K562 (cell line): ENCODE measurements around the gene HOXD9. TPM values are rescaled to one million over a fixed set of nuclear protein-coding genes. Genes with fewer than 3 reads are reported as not detected.

Experiments used
- ATAC-seq: fragments of 200-7000 bp; cut with Tn5 transposase; 3 replicates; pipeline ENCODE4 v1.9.1; 2020; ENCODE audit warnings: moderate library complexity
- BruUV-seq: library from RNA; stranded (reverse); fragments of 400-500 nt; replicated peaks from 2 replicates; lab custom pipeline; 2021; lab: Mats Ljungman, UMichigan
- CTCF ChIA-PET: fragments of 300-600 bp; formaldehyde crosslinking; extraction: SDS; loops from one replicate; lab custom pipeline; 2021; ENCODE audit warnings: low intra/inter-chr PET ratio; lab: Yijun Ruan, JAX
- POLR2A ChIA-PET: fragments of 300-600, 350-650 bp; sonication (Branson Sonifier 250); formaldehyde crosslinking; extraction: SDS; loops from one replicate; lab custom pipeline; 2021; ENCODE audit warnings: antibody characterized with exemption, inconsistent platforms; lab: Yijun Ruan, JAX
- DNase-seq, 4 experiments: peaks; one replicate each; pipeline versions ENCODE4 v3.0.0 to v3.0.0-alpha.2; 2011 to 2018; ENCODE audit warnings: low spot score in 3 of 4, mixed read lengths in 3 of 4; ENCODE audit errors: extremely low read depth in 1 of 4
- FAIRE-seq: peaks from 2 replicates; lab custom pipeline; 2011; peaks lifted over from hg19 to GRCh38; lab: Jason Lieb, UNC
- H2AFZ ChIP-seq: 2 replicates; pipeline ENCODE4 v1.6.0; 2011; ENCODE audit warnings: low read depth, low read length, control low read depth, inconsistent platforms
- H3K27ac ChIP-seq: fragments of 200-600 bp; 3 replicates; pipeline ENCODE4 v1.8.0; 2011; ENCODE audit warnings: low read depth, mild to moderate bottlenecking, control low read depth, inconsistent platforms, low read length, moderate library complexity, mixed read lengths; ENCODE audit errors: extremely low read depth
- H3K27me3 ChIP-seq, 2 experiments: fragments of 300-600 bp in 1 of 2; 2 replicates in 1 of 2; 3 replicates in 1 of 2; pipeline versions ENCODE4 v1.6.0 to v1.8.0; 2011; ENCODE audit warnings: inconsistent platforms in 2 of 2, low read length in 2 of 2, mild to moderate bottlenecking in 1 of 2, mixed read lengths in 1 of 2, moderate library complexity in 1 of 2; ENCODE audit not compliant: control insufficient read depth in 2 of 2, insufficient read depth in 2 of 2
- H3K36me3 ChIP-seq: fragments of 300-600 bp; 3 replicates; pipeline ENCODE4 v1.8.0; 2011; ENCODE audit warnings: mild to moderate bottlenecking, low read length, inconsistent platforms; ENCODE audit not compliant: control insufficient read depth, insufficient read depth
- H3K4me1 ChIP-seq, 2 experiments: fragments of 200-600 bp in 1 of 2; replicated peaks in 1 of 2; 2 replicates in 1 of 2; 3 replicates in 1 of 2; pipeline versions ENCODE4 v1.5.1 to v1.8.0; 2011; ENCODE audit warnings: inconsistent platforms in 2 of 2, low read length in 2 of 2, mild to moderate bottlenecking in 1 of 2, mixed read lengths in 1 of 2, moderate library complexity in 1 of 2; ENCODE audit not compliant: control insufficient read depth in 2 of 2, insufficient read depth in 2 of 2
- H3K4me2 ChIP-seq: 2 replicates; pipeline ENCODE4 v1.6.1; 2011; ENCODE audit warnings: low read length, control low read depth, inconsistent platforms, mixed read lengths; ENCODE audit not compliant: insufficient read depth
- H3K4me3 ChIP-seq: fragments of 200-600 bp; sonication (generic), shearing (Covaris generic); 2 replicates; pipeline ENCODE4 v1.5.1; 2016; ENCODE audit warnings: control low read depth, inconsistent platforms
- H3K79me2 ChIP-seq: fragments of 200-600 bp; 3 replicates; pipeline ENCODE4 v1.8.0; 2011; ENCODE audit warnings: low read length, inconsistent platforms; ENCODE audit not compliant: control insufficient read depth, insufficient read depth
- H3K9ac ChIP-seq, 2 experiments: 2 replicates each; pipeline versions ENCODE4 v1.6.0 to v1.6.1; 2011; ENCODE audit warnings: low read depth in 2 of 2, low read length in 2 of 2, control low read depth in 1 of 2, inconsistent platforms in 1 of 2, mild to moderate bottlenecking in 1 of 2, mixed read lengths in 1 of 2; ENCODE audit not compliant: insufficient read depth in 1 of 2
- H3K9me1 ChIP-seq: one replicate; pipeline ENCODE4 v1.6.0; 2011; ENCODE audit warnings: inconsistent platforms, mild to moderate bottlenecking, low read length, moderate library complexity; ENCODE audit not compliant: control insufficient read depth, insufficient read depth
- H3K9me3 ChIP-seq: replicated peaks from 2 replicates; pipeline ENCODE4 v1.5.1; 2011; ENCODE audit warnings: low read depth, low read length, inconsistent platforms; ENCODE audit not compliant: control insufficient read depth, insufficient read depth
- H4K20me1 ChIP-seq: replicated peaks from 2 replicates; pipeline ENCODE4 v1.6.1; 2011; ENCODE audit warnings: low read length, inconsistent platforms, mixed read lengths; ENCODE audit not compliant: control insufficient read depth, insufficient read depth
- ARNT ChIP-seq, 2 experiments: fragments of 450-650 bp; IDR thresholded peaks; 2 replicates each; pipeline ENCODE4 v1.6.1; 2016; ENCODE audit warnings: mild to moderate bottlenecking in 1 of 2
- BMI1 ChIP-seq: fragments of 150-350 bp; IDR thresholded peaks from 2 replicates; pipeline ENCODE4 v1.6.1; 2014; ENCODE audit warnings: low read length
- CBFA2T2 ChIP-seq: fragments of 450-650 bp; conservative IDR thresholded peaks from 2 replicates; pipeline ENCODE4 v1.6.1; 2017; ENCODE audit warnings: mild to moderate bottlenecking
- CBX2 ChIP-seq: fragments of 200-600 bp; sonication (generic); IDR thresholded peaks from one replicate; pipeline ENCODE4 v1.6.1; 2012; ENCODE audit warnings: mild to moderate bottlenecking, low read length, inconsistent platforms; ENCODE audit not compliant: insufficient read depth, poor library complexity, severe bottlenecking
- CBX8 ChIP-seq: fragments of 200-600 bp; sonication (generic); IDR thresholded peaks from 2 replicates; pipeline ENCODE4 v1.6.1; 2012; ENCODE audit warnings: borderline replicate concordance, mixed run types, low read depth, mild to moderate bottlenecking, moderate library complexity, mixed read lengths, low read length, control low read depth, inconsistent platforms; ENCODE audit not compliant: poor library complexity, severe bottlenecking; ENCODE audit errors: extremely low read depth
- ELK3 ChIP-seq: fragments of 450-650 bp; formaldehyde crosslinking; IDR thresholded peaks from 2 replicates; pipeline ENCODE4 v1.4.0; 2020; ENCODE audit warnings: mild to moderate bottlenecking
- PRDM10 ChIP-seq: fragments of 450-650 bp; IDR thresholded peaks from 2 replicates; pipeline ENCODE4 v1.6.1; 2018; ENCODE audit not compliant: partially characterized antibody
- RNF2 ChIP-seq: sonication (generic); IDR thresholded peaks from 2 replicates; pipeline ENCODE4 v1.6.1; 2016
- SPI1 ChIP-seq: IDR thresholded peaks from 2 replicates; pipeline ENCODE4 v1.6.1; 2011; ENCODE audit warnings: low read depth, low read length, control low read depth, borderline replicate concordance
- SRF ChIP-seq, 2 experiments: fragments of 250-450, 450-650 bp in 1 of 2; sonication (Bioruptor Pico) in 1 of 2; sonication (generic) in 1 of 2; formaldehyde crosslinking; IDR thresholded peaks; 2 replicates each; pipeline versions ENCODE4 v1.5.0 to v1.5.1; 2020 to 2022; ENCODE audit warnings: mild to moderate bottlenecking in 1 of 2, missing genetic modification reagents in 1 of 2
- YY1 ChIP-seq, 3 experiments: IDR thresholded peaks; 2 replicates each; pipeline ENCODE4 v1.6.1; 2011; ENCODE audit warnings: low read length in 2 of 3, mild to moderate bottlenecking in 2 of 3, moderate library complexity in 2 of 3, borderline replicate concordance in 1 of 3, control low read depth in 1 of 3, low read depth in 1 of 3; ENCODE audit not compliant: insufficient read depth in 3 of 3, insufficient replicate concordance in 2 of 3, control insufficient read depth in 1 of 3, insufficient read length in 1 of 3; ENCODE audit errors: extremely low read depth in 1 of 3
- WGBS: fragments of 100-300 bp; shearing (Covaris generic); methylation state at CpG from one replicate; pipeline ENCODE4 v1.1.6; 2016; ENCODE audit warnings: low coverage, mixed read lengths; ENCODE audit not compliant: insufficient coverage; ENCODE audit errors: missing lambda C conversion rate; 5-methylcytosine and 5-hydroxymethylcytosine counted together
- in situ Hi-C: fragments of 300-500 bp; cut with MboI; formaldehyde crosslinking; loops from 4 replicates; pipeline ENCODE4 v1.15.0; 2018; ENCODE audit warnings: inconsistent platforms, mixed read lengths
- intact Hi-C: fragments of 100-400 bp; cut with micrococcal nuclease; formaldehyde crosslinking; loops from 2 replicates; pipeline ENCODE4 v1.14.2; 2022
- polyA plus RNA-seq, 8 experiments: library from polyadenylated mRNA; depleted of rRNA in 4 of 8; stranded (reverse) in 5 of 8; unstranded in 3 of 8; fragments of >200 nt; fragmentation: Nextera tagmentation in 2 of 8; fragmentation: Illumina TruSeq in 1 of 8; extraction: Ambion mirVana in 2 of 8; extraction: Trizol in 1 of 8; gene quantifications; 2 replicates each; pipeline versions ENCODE4 v1.2.1 to v1.2.3, GENCODE V29; 2011 to 2014; ENCODE audit warnings: inconsistent platforms in 1 of 8, missing spikeins in 1 of 8
- total RNA-seq, 7 experiments: library from RNA; depleted of rRNA in 6 of 7; stranded (reverse); fragments of >200 nt in 6 of 7; fragmentation: Illumina TruSeq in 2 of 7; extraction: Trizol in 2 of 7; gene quantifications; 2 replicates each; pipeline versions ENCODE4 v1.2.1 to v1.2.3, GENCODE V29; 2011 to 2021; ENCODE audit warnings: low replicate concordance in 1 of 7

HOXD9 gene
- total and polyA plus RNA-seq, 9 of the 15 experiments (the other 6 are each of a cell fraction or from before 2014, with no cell fraction given) = not detected

GRCh38 chr2:176096243-176096985, 26.1 kb upstream of the HOXD9 start:
- ATAC-seq (peak; percentile 11), DNase-seq (peak in 1 of 4 experiments; percentile 29), FAIRE-seq (peak; percentile 85)
- Histone ChIP-seq H3K27me3 (peaks cover 70 to 81% of the 10 kb centered on the region in 2 experiments), H3K27ac (no peak overlapping the region), H3K79me2 (no peaks in the 10 kb centered on the region), H3K9ac (0 out of 4 replicates have a peak overlapping the region, but pooled peaks of 1 of the 2 experiments have one; percentile 21), H3K36me3 (no peaks in the 10 kb centered on the region), H3K4me2 (peak overlapping the region; percentile 72), H3K9me1 (no peaks in the 10 kb centered on the region), H2AFZ (peak overlapping the region; percentile 79), H3K9me3 (no peaks in the 10 kb centered on the region), H3K4me3 (peak overlapping the region; percentile 29), H4K20me1 (peaks cover 17% of the 10 kb centered on the region; the same call in 1 of the 2 replicates), H3K4me1 (peaks cover 8 to 33% of the 10 kb centered on the region in 2 experiments)
- BruUV-seq = no TSS peak
- POLR2A ChIA-PET = interaction anchor here (0.8 kb wide), 1 partner anchor 420 kb away, joined by 4 read pairs; no protein-coding TSS in a partner anchor
- TF ChIP-seq RNF2 = peak; percentile 81
- peak; percentile 81; the same call in 1 of the 2 replicates for TF ChIP-seq BMI1
- TF ChIP-seq CBX8 = peak; percentile 99
- peak; percentile 97 for TF ChIP-seq CBX2
- peak; percentile 40; the same call in 1 of the 2 replicates for TF ChIP-seq SPI1
- TF ChIP-seq CBFA2T2 = no peak
- peak; percentile 25 for TF ChIP-seq PRDM10
- no peak for TF ChIP-seq ARNT (IDR thresholded peaks at IDR 0.05)
- TF ChIP-seq YY1 (IDR thresholded peaks at IDR 0.05; ENCODE audit: borderline replicate concordance in 1 of 3, control insufficient read depth in 1 of 3, extremely low read depth in 1 of 3, insufficient read depth in 3 of 3, insufficient read length in 1 of 3, insufficient replicate concordance in 2 of 3, low read depth in 1 of 3, low read length in 2 of 3) = peak in 1 of 3 experiments; percentile 42
- peak in 1 of 2 experiments; percentile 90; a peak in 2 of 4 replicates for TF ChIP-seq SRF (CRISPR knock-in tag; IDR thresholded peaks at IDR 0.05)
- TF ChIP-seq ELK3 (CRISPR knock-in tag) = no peak
- CTCF ChIA-PET = interaction anchor here (0.6 to 2.7 kb wide), 4 partner anchors 17 to 645 kb away, joined by 3 to 13 read pairs (median 3); no protein-coding TSS in a partner anchor
- intact Hi-C loops (loop anchor here (5.0 kb wide), 4 partner anchors 219 to 1349 kb away; no protein-coding TSS in a partner anchor), in situ Hi-C loops (loop anchor here (5.0 to 25.0 kb wide), 2 partner anchors 734 to 1059 kb away; no protein-coding TSS in a partner anchor)
- whole genome bisulfite sequencing = 10% methylated on average over 16 of the region's 16 CpGs
